Body of pancreas (tissue), 4 donors: ENCODE measurements around the gene MTA1. TPM values are rescaled to one million over a fixed set of nuclear protein-coding genes. Genes with fewer than 3 reads are reported as not detected.
A peak's percentile ranks its signal among the peaks of the same experiment; 100 is the strongest.

Experiments
- ATAC-seq: fragments of 150-250 bp; one replicate; pipeline ENCODE4 v1.9.1; 2016
- DNase-seq, 4 donors: peaks; one replicate each; pipeline ENCODE4 v3.0.0-alpha.2; 2019
- H3K27ac ChIP-seq, 4 donors: fragments of 200-600 bp; sonication (generic); 1 replicate in 3 of 4; 2 replicates in 1 of 4; pipeline versions ENCODE4 v1.5.1 to v1.6.1; 2016 to 2019; ENCODE audit warnings: mild to moderate bottlenecking in 1 of 4, mixed read lengths in 1 of 4, moderate library complexity in 1 of 4
- H3K27me3 ChIP-seq, 2 donors: fragments of 200-600 bp; sonication (generic); one replicate each; pipeline ENCODE4 v1.6.0; 2016; ENCODE audit warnings: mild to moderate bottlenecking in 1 of 2
- H3K36me3 ChIP-seq, 2 donors: fragments of 200-600 bp; sonication (generic); replicated peaks in 1 of 2; 2 replicates each; pipeline ENCODE4 v1.5.1; 2016; ENCODE audit warnings: low read depth in 2 of 2; ENCODE audit not compliant: insufficient read depth in 1 of 2
- H3K4me1 ChIP-seq: fragments of 200-600 bp; sonication (generic); one replicate; pipeline ENCODE4 v1.6.0; 2016
- H3K4me3 ChIP-seq, 2 donors: fragments of 200-600 bp; sonication (generic); 1 replicate in 1 of 2; 2 replicates in 1 of 2; pipeline ENCODE4 v1.5.1; 2016 to 2019
- H3K9me3 ChIP-seq, 3 donors: fragments of 200-600 bp; sonication (generic); 1 replicate in 2 of 3; 2 replicates in 1 of 3; pipeline ENCODE4 v1.5.1; 2016
- CTCF ChIP-seq, 7 experiments: fragments of 450-650 bp in 4 of 7; fragments of 200-600 bp in 3 of 7; sonication (generic) in 3 of 7; IDR thresholded peaks; one replicate each; pipeline ENCODE4 v1.5.1; 2016 to 2019; ENCODE audit warnings: antibody characterized with exemption in 7 of 7
- POLR2A ChIP-seq, 3 donors: fragments of 450-650 bp; IDR thresholded peaks; one replicate each; pipeline ENCODE4 v1.6.1; 2016; ENCODE audit warnings: antibody characterized with exemption in 3 of 3, mild to moderate bottlenecking in 2 of 3
- WGBS, 2 donors: methylation state at CpG; one replicate each; pipeline ENCODE4 v1.1.5; 2017; 5-methylcytosine and 5-hydroxymethylcytosine counted together
- intact Hi-C: fragments of 100-400 bp; cut with DNase I; formaldehyde crosslinking; loops from one replicate; pipeline ENCODE4 v1.15.1; 2023
- total RNA-seq, 2 donors: library from RNA; depleted of rRNA; stranded (reverse); fragments of >200 nt; gene quantifications; one replicate each; pipeline ENCODE4 v1.1.0, GENCODE V29; 2016

Gene MTA1
- total RNA-seq, 2 donors from 2014 or later, result 69.8 to 92.6 TPM

GRCh38 chr14:105414456-105415371 lies 4.9 kb upstream of the MTA1 start:
- TF ChIP-seq CTCF (IDR thresholded peaks at IDR 0.05), result peak; percentile 46 to 81 (median 77)
- TF ChIP-seq POLR2A (IDR thresholded peaks at IDR 0.05), result no peak
- DNase-seq, result peak; percentile 65 to 73 (median 67)
- ATAC-seq, result peak; percentile 68
- H3K27me3 ChIP-seq, result no peaks in the 10 kb centered on the region
- peak overlapping the region in 3 of 4 donors; percentile 17 to 41 (median 28) for H3K27ac ChIP-seq
- intact Hi-C loops, result no loop called here
- H3K36me3 ChIP-seq, result no peaks in the 10 kb centered on the region
- H3K9me3 ChIP-seq, result no peaks in the 10 kb centered on the region
- no peak overlapping the region for H3K4me3 ChIP-seq
- 17 to 46% methylated on average over 21 to 71 of the region's 79 CpGs for WGBS, 2 donors
- H3K4me1 ChIP-seq, result peaks cover 27% of the 10 kb centered on the region

GRCh38 chr14:105415481-105416428 lies 3.9 kb upstream of the MTA1 start:
- TF ChIP-seq POLR2A (IDR thresholded peaks at IDR 0.05) (no peak), CTCF (IDR thresholded peaks at IDR 0.05) (no peak)
- no peak for DNase-seq
- Histone ChIP-seq H3K36me3 (no peaks in the 10 kb centered on the region), H3K4me1 (peaks cover 30% of the 10 kb centered on the region), H3K9me3 (no peaks in the 10 kb centered on the region), H3K4me3 (no peak overlapping the region), H3K27me3 (no peaks in the 10 kb centered on the region), H3K27ac (no peak overlapping the region)
- intact Hi-C loops, result no loop called here
- no peak for ATAC-seq
- 90 to 93% methylated on average over 25 of the region's 25 CpGs for WGBS, 2 donors

- no peak for ATAC-seq
- intact Hi-C loops, result no loop called here
- no peaks in the 10 kb centered on the region for H3K9me3 ChIP-seq
Observed at GRCh38 chr14:105416671-105417070, 3.0 kb upstream of the MTA1 start.

GRCh38 chr14:105417690-105418121 lies 1.9 kb upstream of the MTA1 start:
- no peak for DNase-seq
- WGBS, 2 donors, result 92 to 100% methylated on average over 1 to 3 of the region's 3 CpGs
- intact Hi-C loops, result no loop called here
- no peak for ATAC-seq
- Histone ChIP-seq H3K9me3 (no peaks in the 10 kb centered on the region), H3K36me3 (no peaks in the 10 kb centered on the region), H3K4me1 (peaks cover 39% of the 10 kb centered on the region), H3K27ac (no peak overlapping the region), H3K4me3 (no peak overlapping the region), H3K27me3 (no peaks in the 10 kb centered on the region)
- TF ChIP-seq CTCF (IDR thresholded peaks at IDR 0.05) (no peak), POLR2A (IDR thresholded peaks at IDR 0.05) (no peak)

More at GRCh38 chr14:105416671-105417070, 3.0 kb upstream of the MTA1 start:
- Histone ChIP-seq H3K36me3 (no peaks in the 10 kb centered on the region), H3K4me3 (no peak overlapping the region), H3K27ac (no peak overlapping the region), H3K4me1 (peaks cover 31% of the 10 kb centered on the region), H3K27me3 (no peaks in the 10 kb centered on the region)
- DNase-seq, result no peak
- TF ChIP-seq CTCF (IDR thresholded peaks at IDR 0.05), result no peak
- no peak for TF ChIP-seq POLR2A (IDR thresholded peaks at IDR 0.05)
- WGBS, 2 donors, result 94 to 95% methylated on average over 11 of the region's 11 CpGs
